Activated CD8-positive, alpha-beta memory T cell treated with anti-CD3 and anti-CD28 coated beads for 48 hours (primary cell): Measurements from ENCODE around the gene PDE2A.
"Not testable (repeated sequence)": the region's sequence is repeated elsewhere in the genome, so short reads cannot be mapped to it uniquely, and the experiment has no call there.

Experiments
- DNase-seq, 3 experiments: peaks; one replicate each; pipeline ENCODE4 v3.0.0-alpha.2; 2020; ENCODE audit warnings: low read depth in 2 of 3, low spot score in 2 of 3

The PDE2A gene

GRCh38 chr11:72578991-72579815 lies 95.0 kb downstream of the PDE2A start:
- DNase-seq: no peak

- no peak for DNase-seq
Observed at GRCh38 chr11:72578566-72578965, 95.7 kb downstream of the PDE2A start.

- no peak for DNase-seq
Observed at GRCh38 chr11:72578051-72578450, 96.2 kb downstream of the PDE2A start.

- no peak for DNase-seq
Observed at GRCh38 chr11:72577271-72577721, 96.9 kb downstream of the PDE2A start.

GRCh38 chr11:72576661-72577060 lies 97.6 kb downstream of the PDE2A start:
- DNase-seq: no peak

GRCh38 chr11:72576243-72576595 lies 98.0 kb downstream of the PDE2A start:
- no peak for DNase-seq

GRCh38 chr11:72575533-72576242 lies 98.5 kb downstream of the PDE2A start:
- no peak for DNase-seq

- no peak for DNase-seq
Observed at GRCh38 chr11:72574548-72575460, 99.4 kb downstream of the PDE2A start.

- DNase-seq: no peak
Observed at GRCh38 chr11:72573855-72574445, 100.3 kb downstream of the PDE2A start.

- DNase-seq: no peak
Observed at GRCh38 chr11:72573072-72573854, 101.0 kb downstream of the PDE2A start.

- DNase-seq: not testable (repeated sequence)
Observed at GRCh38 chr11:72572540-72572939, 101.7 kb downstream of the PDE2A start.

- DNase-seq: no peak
Observed at GRCh38 chr11:72570893-72571661, 103.1 kb downstream of the PDE2A start.

GRCh38 chr11:72569966-72570892 lies 104.0 kb downstream of the PDE2A start:
- no peak for DNase-seq

GRCh38 chr11:72568861-72569260 lies 105.4 kb downstream of the PDE2A start:
- no peak for DNase-seq

GRCh38 chr11:72562431-72562830 lies 111.8 kb downstream of the PDE2A start:
- no peak for DNase-seq

GRCh38 chr11:72561856-72562255 lies 112.4 kb downstream of the PDE2A start:
- DNase-seq: no peak

- DNase-seq: not testable (repeated sequence)
Observed at GRCh38 chr11:72560864-72561263, 113.4 kb downstream of the PDE2A start.

GRCh38 chr11:72556433-72556832 lies 117.8 kb downstream of the PDE2A start:
- no peak for DNase-seq
